Urothelium cell line (cell line): ENCODE measurements around the gene ZNF619.

Experiments
- DNase-seq: peaks from one replicate; pipeline ENCODE4 v3.0.0; 2011; ENCODE audit warnings: low spot score, mixed read lengths
- FAIRE-seq: peaks from 2 replicates; lab custom pipeline; 2011; peaks lifted over from hg19 to GRCh38; lab: Jason Lieb, UNC

Gene ZNF619

GRCh38 chr3:40524568-40525285 is 47.8 kb downstream of the ZNF619 start, which contains the start of gene ZNF621:
Gene ZNF621 (plus strand): TSS chr3:40524960. CDS start chr3:40525841, 881 bp downstream.
- FAIRE-seq (peak; percentile 53), DNase-seq (peak; percentile 96)

- FAIRE-seq (no peak), DNase-seq (no peak)
These were observed 51.5 kb downstream of the ZNF619 start for GRCh38 chr3:40528426-40528825.

GRCh38 chr3:40532252-40532651 is 55.3 kb downstream of the ZNF619 start:
- DNase-seq, result no peak
- FAIRE-seq, result no peak

GRCh38 chr3:40534283-40534682 is 57.4 kb downstream of the ZNF619 start:
- FAIRE-seq (no peak), DNase-seq (no peak)
